GM12875 (cell line): ENCODE measurements around the gene CD44.

Experiments used
- H3K4me3 ChIP-seq: one replicate; pipeline ENCODE4 v1.5.1; 2011; ENCODE audit warnings: low read depth, low read length, control low read depth
- CTCF ChIP-seq: IDR thresholded peaks from 2 replicates; pipeline ENCODE4 v1.5.1; 2011; ENCODE audit warnings: low read depth, mild to moderate bottlenecking, control low read depth, inconsistent platforms, low read length, moderate library complexity, borderline replicate concordance; ENCODE audit not compliant: insufficient read depth

CD44 gene

DNA sequence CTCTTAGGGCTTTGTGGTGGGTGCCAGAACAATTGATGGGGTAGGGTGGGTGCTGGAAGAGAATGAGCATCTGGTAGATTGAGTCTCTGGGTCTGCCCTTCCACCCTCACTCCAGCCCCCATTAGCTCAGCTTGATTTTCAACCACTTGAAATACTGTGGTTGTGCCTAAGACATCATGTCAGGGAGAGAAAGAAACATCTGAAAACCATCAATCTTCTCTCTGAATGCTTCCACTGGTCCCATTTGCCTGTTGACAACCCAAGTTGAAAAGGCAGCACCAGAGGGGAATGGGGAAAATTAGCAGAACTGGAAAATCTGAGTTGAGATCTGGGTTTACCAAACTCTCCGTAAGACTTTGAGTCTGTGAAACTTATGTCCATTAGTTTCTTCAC, 26.1 kb downstream of the CD44 start:
- TF ChIP-seq CTCF: no peak
- H3K4me3 ChIP-seq: peak overlapping the region; percentile 17

DNA sequence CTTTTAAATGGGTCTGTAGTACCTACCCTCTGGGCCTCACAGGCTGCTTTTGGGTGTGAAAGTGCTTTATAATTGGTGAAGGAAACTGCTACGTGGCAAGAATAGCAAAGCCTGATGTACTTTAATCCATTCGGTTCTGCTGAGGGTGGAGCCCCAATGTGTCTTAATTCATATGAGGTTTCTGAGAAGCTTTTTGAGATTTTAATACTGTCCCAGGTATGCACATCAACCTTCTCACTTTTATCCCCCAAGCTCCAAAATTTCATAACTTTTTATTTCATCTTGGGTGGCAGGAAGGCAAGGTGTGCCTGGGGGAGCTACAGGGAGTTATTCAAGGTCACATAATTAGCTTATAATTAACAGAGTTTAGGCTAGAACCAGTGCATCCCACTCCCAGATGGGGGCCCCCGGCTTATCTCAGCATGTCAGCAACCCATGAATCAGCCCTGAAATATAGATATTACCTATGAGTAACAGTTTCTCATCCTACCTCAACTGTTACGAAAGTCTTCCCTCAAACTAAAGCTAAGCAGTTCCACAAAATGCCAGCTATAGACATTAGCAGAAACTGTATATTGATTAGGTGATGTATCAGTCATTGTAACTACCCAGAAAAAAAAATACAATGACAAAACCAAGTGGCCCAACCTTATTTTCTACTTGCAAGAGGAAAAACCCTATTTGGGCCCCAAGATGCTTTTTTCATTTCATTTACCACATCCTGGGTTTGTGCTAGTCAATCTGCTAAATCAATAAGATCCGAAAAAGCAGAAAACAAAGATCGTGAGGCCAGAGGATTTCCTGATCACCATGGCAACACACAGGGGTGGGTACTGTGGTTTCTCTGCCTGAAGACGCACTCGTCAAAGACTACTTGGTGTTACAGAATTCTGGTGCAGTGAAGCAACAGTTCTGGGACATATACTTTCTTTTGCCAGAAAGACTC, 26.7 kb downstream of the CD44 start:
- peak overlapping the region; percentile 17 for H3K4me3 ChIP-seq
- TF ChIP-seq CTCF: no peak

- H3K4me3 ChIP-seq: no peak overlapping the region
- TF ChIP-seq CTCF: no peak
Measured at GRCh38 chr11:35166369-35167360, 27.7 kb downstream of the CD44 start.

- H3K4me3 ChIP-seq: no peak overlapping the region
Measured at GRCh38 chr11:35167426-35167954, 28.5 kb downstream of the CD44 start.

DNA sequence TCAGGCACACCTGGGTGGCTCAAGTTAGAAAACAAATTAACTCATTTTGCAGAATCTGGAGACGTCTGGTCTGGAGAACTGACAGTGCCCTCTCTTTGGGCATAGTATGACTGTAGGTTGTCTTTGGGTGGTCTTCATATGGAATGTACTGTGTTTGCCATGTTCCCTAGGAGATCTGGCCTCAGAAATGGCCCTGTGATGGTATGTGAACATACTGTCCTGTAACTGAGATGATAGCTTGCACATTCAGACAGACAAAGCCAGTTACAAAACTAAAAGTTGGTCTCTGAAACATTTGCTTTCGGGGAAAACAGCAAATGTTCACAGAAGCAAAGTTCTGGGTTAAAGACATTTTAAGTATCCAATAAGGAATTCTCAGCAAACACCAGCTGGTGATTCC, 29.7 kb downstream of the CD44 start:
- no peak for TF ChIP-seq CTCF
- no peak overlapping the region for H3K4me3 ChIP-seq

More at GRCh38 chr11:35167426-35167954, 28.5 kb downstream of the CD44 start:
- no peak for TF ChIP-seq CTCF

DNA sequence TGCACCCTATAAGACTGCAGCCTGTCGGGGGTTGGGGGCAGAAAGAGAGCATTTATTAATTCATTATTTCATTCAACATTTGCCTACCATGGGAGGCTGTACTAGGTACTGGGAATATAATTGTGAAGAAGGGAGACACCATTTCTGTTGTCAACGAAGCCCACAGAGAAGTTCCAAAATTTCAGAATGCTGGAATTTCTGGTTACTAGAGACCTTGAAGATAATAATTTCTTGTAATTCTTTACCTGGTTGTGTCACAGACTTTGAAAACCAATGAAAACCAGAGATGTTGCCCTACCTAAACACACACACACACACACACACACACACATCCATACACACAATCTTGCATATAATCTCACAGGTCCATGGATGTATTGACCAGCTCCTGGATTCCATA, 30.1 kb downstream of the CD44 start:
- no peak overlapping the region for H3K4me3 ChIP-seq
- TF ChIP-seq CTCF: no peak
